HG02973 (cell line): Measurements from ENCODE around the gene DRAM1.
A peak's percentile ranks its signal among the peaks of the same experiment; 100 is the strongest.
"Not testable (repeated sequence)": the region's sequence is repeated elsewhere in the genome, so short reads cannot be mapped to it uniquely, and the experiment has no call there.

ENCODE experiments used
- ATAC-seq: cut with Tn5 transposase; IDR thresholded peaks from one replicate; pipeline ENCODE4 v1.9.1; 2021; ENCODE audit warnings: moderate library complexity; ENCODE audit not compliant: unreplicated experiment

Gene DRAM1

GRCh38 chr12:101901777-101902176 lies 24.4 kb downstream of the DRAM1 start:
- ATAC-seq = no peak

- no peak for ATAC-seq
Observed at GRCh38 chr12:101902641-101903040, 25.3 kb downstream of the DRAM1 start.

- no peak for ATAC-seq
Observed at GRCh38 chr12:101906226-101906625, 28.8 kb downstream of the DRAM1 start.

- no peak for ATAC-seq
Observed at GRCh38 chr12:101908395-101908794, 31.0 kb downstream of the DRAM1 start.

GRCh38 chr12:101909646-101910045 lies 32.3 kb downstream of the DRAM1 start:
- peak; percentile 45 for ATAC-seq

GRCh38 chr12:101915841-101916240 lies 38.5 kb downstream of the DRAM1 start:
- no peak for ATAC-seq

GRCh38 chr12:101918805-101919204 lies 41.4 kb downstream of the DRAM1 start:
- ATAC-seq = not testable (repeated sequence)

GRCh38 chr12:101919447-101919846 lies 42.1 kb downstream of the DRAM1 start:
- no peak for ATAC-seq

- no peak for ATAC-seq
Observed at GRCh38 chr12:101920906-101921305, 43.5 kb downstream of the DRAM1 start.

GRCh38 chr12:101923045-101923718 lies 45.8 kb downstream of the DRAM1 start:
- ATAC-seq = no peak

- ATAC-seq = no peak
Observed at GRCh38 chr12:101924618-101925017, 47.2 kb downstream of the DRAM1 start.

- no peak for ATAC-seq
Observed at GRCh38 chr12:101925361-101925760, 48.0 kb downstream of the DRAM1 start.

GRCh38 chr12:101925935-101926334 lies 48.6 kb downstream of the DRAM1 start:
- no peak for ATAC-seq

- ATAC-seq = no peak
Observed at GRCh38 chr12:101927036-101927435, 49.7 kb downstream of the DRAM1 start.

- ATAC-seq = no peak
Observed at GRCh38 chr12:101927999-101928398, 50.6 kb downstream of the DRAM1 start.

GRCh38 chr12:101928556-101928955 lies 51.2 kb downstream of the DRAM1 start:
- ATAC-seq = no peak

- no peak for ATAC-seq
Observed at GRCh38 chr12:101929365-101930041, 52.1 kb downstream of the DRAM1 start.

- ATAC-seq = peak; percentile 45
Observed at GRCh38 chr12:101931498-101932326, 54.3 kb downstream of the DRAM1 start.

GRCh38 chr12:101933866-101934514 lies 56.6 kb downstream of the DRAM1 start:
- no peak for ATAC-seq

GRCh38 chr12:101935890-101936746 lies 58.7 kb downstream of the DRAM1 start:
- peak; percentile 61 for ATAC-seq
